HG03378 (cell line): ENCODE data around the gene GSTO1.

Experiments used
- ATAC-seq: cut with Tn5 transposase; IDR thresholded peaks from one replicate; pipeline ENCODE4 v1.9.1; 2021; ENCODE audit warnings: mild to moderate bottlenecking, moderate library complexity; ENCODE audit not compliant: unreplicated experiment

Gene GSTO1

DNA sequence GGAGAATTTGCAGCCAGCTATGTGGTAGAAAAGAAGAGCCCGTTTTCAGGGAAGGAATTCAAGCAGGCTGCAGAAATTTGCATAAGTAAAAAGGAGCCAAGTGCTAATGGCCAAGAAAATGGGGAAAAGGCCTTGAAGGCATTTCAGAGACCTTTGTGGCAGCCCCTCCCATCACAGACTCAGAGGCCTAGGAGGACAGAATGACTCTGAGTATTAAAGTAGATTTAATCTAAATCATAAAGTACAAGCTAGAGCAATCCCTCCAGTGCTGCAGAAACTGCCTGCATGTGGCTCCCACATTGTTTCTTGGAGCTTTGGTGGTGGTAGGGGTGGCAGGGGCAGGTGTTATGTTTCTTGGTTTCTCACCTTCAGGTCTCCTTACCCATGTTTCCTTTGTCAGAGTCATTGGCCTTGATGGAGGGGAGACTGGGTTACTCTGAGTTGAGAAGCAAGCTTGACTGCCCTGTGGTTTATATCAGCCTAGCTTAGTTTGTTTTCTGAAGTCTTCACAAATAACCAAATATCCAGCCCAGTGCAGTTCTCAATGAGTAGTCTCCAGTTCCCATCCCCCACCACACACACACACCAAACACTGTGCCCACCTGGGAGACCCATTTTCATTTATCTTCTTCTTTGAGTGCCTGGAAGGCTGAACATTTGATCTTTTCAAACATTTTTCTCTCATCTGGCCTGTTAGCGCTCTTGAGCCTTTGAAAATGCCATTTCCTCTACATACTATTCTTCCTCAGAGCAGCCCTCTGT is 49.1 kb downstream of the GSTO1 start:
- no peak for ATAC-seq

GRCh38 chr10:104304356-104304745 is 49.7 kb downstream of the GSTO1 start:
- ATAC-seq = no peak

DNA sequence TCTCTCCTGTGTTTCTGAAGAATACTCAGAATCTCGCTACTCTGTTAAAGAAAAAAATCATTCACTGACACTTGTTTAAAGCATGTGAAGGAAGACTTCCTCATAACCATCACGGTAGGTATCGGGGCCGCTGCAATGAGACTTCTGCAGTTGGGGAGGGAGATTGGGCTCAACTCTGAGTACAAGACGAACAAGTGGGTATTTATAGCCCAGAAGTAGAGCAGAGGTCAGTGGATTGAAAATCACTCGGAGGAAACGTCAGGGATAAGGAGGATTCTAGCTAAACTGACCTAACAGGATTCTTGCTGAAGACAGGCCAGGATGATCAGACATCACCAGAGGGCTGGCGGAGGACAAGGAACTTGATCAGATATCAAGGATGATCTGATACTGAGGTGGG is 50.2 kb downstream of the GSTO1 start:
- no peak for ATAC-seq

DNA sequence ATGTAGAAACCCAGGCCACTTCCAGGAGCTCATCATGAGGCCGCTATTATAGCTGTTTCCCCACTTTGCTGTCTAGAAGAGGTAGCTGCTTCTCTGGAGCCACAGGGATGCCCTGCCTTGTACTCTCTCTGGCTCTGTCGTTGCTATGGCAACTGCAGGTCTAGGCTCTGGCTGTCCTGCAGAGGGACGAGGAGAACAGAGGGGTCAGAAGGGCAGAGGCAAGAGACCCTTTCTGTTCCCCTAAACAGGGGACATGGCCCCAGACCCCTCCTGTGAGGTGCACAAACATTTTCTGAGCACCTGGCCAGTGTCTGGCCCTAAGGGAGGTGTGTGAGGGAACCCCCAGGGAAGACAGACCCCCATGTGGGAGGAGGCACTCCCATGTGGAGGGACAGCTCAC is 52.2 kb downstream of the GSTO1 start:
- no peak for ATAC-seq

GRCh38 chr10:104307576-104308438 is 53.1 kb downstream of the GSTO1 start:
- no peak for ATAC-seq

DNA sequence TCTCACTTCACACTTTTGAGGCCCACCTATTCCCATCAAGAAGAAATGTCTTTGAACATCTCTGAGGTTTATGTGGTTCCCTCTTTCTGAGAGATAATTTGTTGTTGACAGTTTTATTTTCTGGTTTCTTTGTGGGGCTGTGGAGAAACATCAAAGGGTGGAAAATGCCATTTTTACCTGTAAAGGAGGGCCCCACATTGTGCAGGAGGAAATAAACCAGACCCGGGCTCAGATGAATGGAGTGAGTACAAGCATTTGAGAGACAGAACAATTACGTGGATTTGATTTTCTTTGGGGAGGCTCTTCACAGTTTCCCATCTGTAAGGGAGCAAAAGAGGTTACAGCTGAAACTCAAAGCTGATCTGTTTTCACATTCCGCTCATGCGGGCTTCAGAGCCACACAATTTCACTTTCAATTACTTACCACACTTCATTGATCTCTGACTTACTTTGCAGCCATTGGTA is 53.8 kb downstream of the GSTO1 start:
- ATAC-seq = peak; percentile 86

- no peak for ATAC-seq
Measured at GRCh38 chr10:104309980-104310978, 55.6 kb downstream of the GSTO1 start.

- no peak for ATAC-seq
Measured at GRCh38 chr10:104311184-104311720, 56.6 kb downstream of the GSTO1 start.

DNA sequence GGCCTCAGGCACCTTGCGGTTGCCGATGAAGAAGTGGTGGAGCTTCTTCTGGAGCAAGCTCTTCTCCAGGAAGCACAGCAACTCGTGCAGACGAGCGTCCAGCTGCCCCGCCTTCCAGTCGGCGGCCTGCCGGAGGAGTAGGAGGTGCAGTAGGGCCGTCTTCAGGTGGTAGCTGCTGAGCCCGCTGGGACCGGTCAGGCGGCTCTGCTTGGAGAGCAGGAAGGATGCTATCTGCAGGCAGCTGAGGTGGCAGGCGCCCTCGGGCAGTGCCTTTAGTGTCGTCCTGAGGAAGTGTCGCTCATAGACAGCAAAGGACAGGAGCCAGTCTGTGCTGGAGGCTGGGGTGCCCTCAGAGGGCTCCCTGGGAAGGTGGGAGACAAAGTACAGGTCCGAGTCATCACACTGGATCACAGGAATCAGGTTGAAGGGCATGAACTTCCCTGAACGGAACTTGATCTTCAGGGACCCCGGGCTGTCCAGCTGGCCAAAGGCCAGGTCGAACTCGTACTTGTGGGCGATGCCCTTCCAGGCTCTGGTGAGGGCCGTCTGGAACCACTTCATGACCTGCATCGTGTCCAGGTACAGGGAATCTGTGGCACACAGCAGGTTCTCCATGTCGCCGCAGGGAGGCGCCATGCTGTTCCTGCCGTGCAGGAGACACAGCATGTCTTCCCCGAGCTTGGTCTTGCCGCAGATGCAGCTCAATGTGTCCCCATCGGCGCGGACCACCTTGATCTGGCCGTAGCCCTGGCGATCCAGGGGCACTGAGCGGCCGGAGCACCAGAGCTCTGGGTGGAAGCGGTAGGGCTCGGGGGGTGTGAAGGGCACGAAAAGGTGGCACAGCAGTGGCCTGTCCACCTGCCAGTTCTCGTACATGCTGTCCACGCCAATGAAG is 60.1 kb downstream of the GSTO1 start:
- no peak for ATAC-seq

- no peak for ATAC-seq
Measured at GRCh38 chr10:104315486-104315921, 60.8 kb downstream of the GSTO1 start.

GRCh38 chr10:104316321-104317099 is 61.8 kb downstream of the GSTO1 start:
- no peak for ATAC-seq
